ENCODE measurements around the gene ZBED3. TPM values are rescaled to one million over a fixed set of nuclear protein-coding genes. Genes with fewer than 3 reads are reported as not detected.

Gene ZBED3
- total RNA-seq, 1 experiment from 2014 or later, result 7.8 TPM

GRCh38 chr5:77077829-77078176 lies 9.3 kb downstream of the ZBED3 start:
- peak overlapping the region; percentile 63 for H3K9ac ChIP-seq (ENCODE audit: extremely low read depth, insufficient read length, low read length)
- H3K4me3 Mint-ChIP-seq, result peak overlapping the region; percentile 55 to 75
- H3K4me1 Mint-ChIP-seq, result peaks cover 8 to 9% of the 10 kb centered on the region in 2 experiments; a peak in 3 of 4 replicates
- H3K27ac ChIP-seq (ENCODE audit: insufficient read length, low read depth, low read length), result no peak overlapping the region
- peaks cover 0 to 3% of the 10 kb centered on the region in 2 experiments; a peak in 1 of 5 replicates for H3K9me3 Mint-ChIP-seq
- H4K91ac ChIP-seq (ENCODE audit: insufficient read length, low read depth, low read length), result no peak overlapping the region
- H2BK5ac ChIP-seq (ENCODE audit: insufficient read length, low read length), result no peak overlapping the region
- H2BK20ac ChIP-seq (ENCODE audit: low read depth, low read length, poor library complexity, severe bottlenecking), result no peak overlapping the region
- no peak overlapping the region for H4K5ac ChIP-seq (ENCODE audit: insufficient read length, low read depth, low read length)
- peaks cover 2 to 7% (median 6%) of the 10 kb centered on the region in 3 experiments; a peak in 4 of 7 replicates for H3K36me3 Mint-ChIP-seq (ENCODE audit: insufficient read depth in 1 of 3, low read depth in 3 of 3)
- H3K4ac ChIP-seq (ENCODE audit: low read depth, low read length), result no peak overlapping the region
- peaks cover 7% of the 10 kb centered on the region for H3K27me3 Mint-ChIP-seq (ENCODE audit: low read depth)
- peak overlapping the region; percentile 22 for H3K4me2 ChIP-seq (ENCODE audit: insufficient read depth, insufficient read length, low read length)
- H3K23me2 ChIP-seq (ENCODE audit: insufficient read length, low read depth, low read length, poor library complexity, severe bottlenecking), result no peaks in the 10 kb centered on the region
- WGBS (ENCODE audit: extremely low coverage, insufficient read length, low lambda C conversion rate), result no CpG with 5 or more reads among the region's 12 CpGs
- H3K56ac ChIP-seq (ENCODE audit: insufficient read length, low read depth, low read length), result no peak overlapping the region
- H3K27ac Mint-ChIP-seq, result no peak overlapping the region
- DNase-seq, result no peak
- no peak overlapping the region for H4K8ac ChIP-seq (replicated peaks; ENCODE audit: insufficient read length, low read depth, low read length)
- H3K79me2 ChIP-seq (ENCODE audit: insufficient read depth, low read length), result no peaks in the 10 kb centered on the region
- H2BK120ac ChIP-seq (ENCODE audit: low read depth, low read length, poor library complexity, severe bottlenecking), result no peak overlapping the region
- H3K14ac ChIP-seq (ENCODE audit: insufficient read depth, low read length), result no peak overlapping the region
- no peak overlapping the region for H3K23ac ChIP-seq (ENCODE audit: insufficient read length, low read depth, low read length)
- H3K4me1 ChIP-seq (ENCODE audit: insufficient read depth, low read length), result no peaks in the 10 kb centered on the region
- H2AK5ac ChIP-seq (ENCODE audit: insufficient read length, low read length), result no peak overlapping the region
- H3K9me3 ChIP-seq (ENCODE audit: control insufficient read depth, low read depth, low read length), result no peaks in the 10 kb centered on the region
- no peak overlapping the region for H2AFZ ChIP-seq (ENCODE audit: low read length)
- H3K27me3 ChIP-seq (ENCODE audit: insufficient read depth, low read length), result no peaks in the 10 kb centered on the region
- TF ChIP-seq CTCF (conservative IDR thresholded peaks at IDR 0.05), result no peak; the same call in 2 of the 3 replicates
- no peak overlapping the region for H2BK15ac ChIP-seq (ENCODE audit: low read depth, low read length)
- no peak overlapping the region for H3K18ac ChIP-seq (ENCODE audit: insufficient read length, low read depth, low read length)
- H4K20me1 ChIP-seq (ENCODE audit: control insufficient read depth, insufficient read depth, insufficient read length), result no peaks in the 10 kb centered on the region
- H2BK12ac ChIP-seq (ENCODE audit: insufficient read length, low read depth, low read length), result no peak overlapping the region
- H3K79me1 ChIP-seq (ENCODE audit: insufficient read depth, low read depth, low read length, poor library complexity, severe bottlenecking), result no peaks in the 10 kb centered on the region
- H3T11ph ChIP-seq (ENCODE audit: low read length), result no peak overlapping the region
